HG03520 (cell line): ENCODE results near the gene PRSS8.

Experiments
- ATAC-seq: cut with Tn5 transposase; IDR thresholded peaks from one replicate; pipeline ENCODE4 v1.9.1; 2021; ENCODE audit warnings: mild to moderate bottlenecking, moderate library complexity; ENCODE audit not compliant: unreplicated experiment

PRSS8 gene

DNA sequence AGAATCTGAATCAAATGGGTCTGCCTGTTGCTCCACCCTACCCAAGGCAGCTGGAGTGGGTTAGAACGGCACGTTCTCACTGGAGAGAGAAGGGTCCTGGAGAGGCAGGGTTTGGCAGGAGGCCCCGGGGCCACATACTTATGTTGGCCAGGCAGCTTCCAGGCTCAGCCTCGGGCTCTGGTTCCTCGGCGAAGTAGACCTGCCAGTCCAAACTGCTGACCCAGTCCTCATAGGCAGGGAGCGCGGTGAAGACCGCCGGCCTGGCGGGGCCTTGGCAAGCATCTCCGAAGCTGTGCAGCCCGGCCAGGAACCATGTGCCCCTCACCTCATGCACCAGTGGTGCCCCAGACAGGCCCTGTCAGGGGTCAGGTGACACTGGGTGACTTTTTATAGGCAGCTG is 51.5 kb downstream of the PRSS8 start:
- ATAC-seq: no peak

DNA sequence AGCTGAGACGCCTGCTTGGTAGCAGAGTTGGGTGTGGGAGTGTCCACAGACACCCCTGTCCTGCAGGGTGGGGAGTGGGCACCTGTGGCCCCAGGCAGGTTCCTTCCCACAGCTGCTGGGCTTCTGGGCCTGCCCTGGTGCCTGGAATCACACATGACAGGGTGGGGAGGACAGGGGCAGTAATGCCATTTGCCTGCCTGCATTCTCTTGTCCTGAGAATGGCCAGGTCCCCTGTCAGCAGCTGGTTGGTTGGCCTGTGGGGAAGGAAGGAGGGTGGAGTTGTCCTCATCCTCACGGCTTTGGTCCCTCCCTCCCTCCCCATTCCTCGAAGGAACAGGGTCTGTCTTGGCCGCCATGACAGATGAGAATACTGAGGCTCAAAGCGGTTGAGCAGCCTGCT is 52.0 kb downstream of the PRSS8 start:
- ATAC-seq: no peak

DNA sequence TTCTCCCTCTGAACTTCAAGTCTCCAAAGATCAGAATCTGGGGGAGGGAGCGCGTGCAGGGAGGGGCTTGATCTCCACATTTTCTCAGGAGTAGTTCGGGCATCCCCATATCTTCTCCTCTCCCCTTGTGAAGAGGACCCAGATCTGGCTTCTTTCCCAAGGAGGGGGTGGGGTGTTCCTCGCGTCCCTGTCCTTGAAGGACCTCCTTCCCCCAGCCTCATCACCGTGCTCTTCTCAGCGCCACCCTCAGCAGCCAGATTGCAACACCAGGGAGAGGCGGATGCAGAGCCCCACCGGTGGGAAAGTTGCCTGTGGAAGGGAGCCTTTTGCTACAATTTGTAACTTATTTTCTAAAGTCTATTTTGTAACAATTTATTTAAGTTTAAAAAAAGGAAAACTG is 52.4 kb downstream of the PRSS8 start:
- no peak for ATAC-seq

DNA sequence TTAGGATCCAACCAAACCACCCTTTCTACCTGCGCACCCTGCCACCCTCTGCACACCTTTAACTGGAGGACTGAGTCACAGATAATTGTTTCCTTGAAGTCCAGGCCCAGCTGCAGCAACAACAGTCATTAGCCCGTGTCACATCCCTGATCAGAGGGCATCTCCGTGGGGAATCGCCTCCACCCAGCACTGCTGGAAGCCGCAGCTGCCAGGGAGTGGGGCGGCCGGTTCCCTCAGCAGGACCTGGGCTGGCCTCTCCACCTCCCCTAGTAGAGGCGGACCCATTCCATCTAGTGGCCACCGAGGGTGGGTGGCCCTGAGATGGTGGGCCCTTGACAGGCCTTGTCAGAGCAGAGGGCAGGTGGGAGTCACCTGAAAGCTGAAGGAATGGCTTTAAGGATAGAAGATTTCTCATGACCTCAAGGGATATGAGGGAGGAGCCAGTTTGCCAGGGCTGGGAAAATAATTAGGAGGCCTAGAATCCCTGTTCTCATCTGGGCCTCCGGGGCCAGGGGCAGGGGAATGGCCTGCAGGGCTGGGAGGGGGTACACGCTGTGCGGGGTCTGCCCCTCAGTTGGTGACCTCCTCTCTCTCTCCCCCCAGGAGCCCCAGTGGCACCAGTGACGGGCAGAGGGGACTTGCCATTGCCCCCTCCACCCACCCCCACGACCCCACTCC is 53.0 kb downstream of the PRSS8 start:
- ATAC-seq: no peak
